Measurements from ENCODE around the gene RABGEF1.
"Not testable (repeated sequence)": the region's sequence is repeated elsewhere in the genome, so short reads cannot be mapped to it uniquely, and the experiment has no call there.

The RABGEF1 gene

GRCh38 chr7:66740302-66740979 is at the start of gene RABGEF1:
Gene RABGEF1 (plus strand): TSS chr7:66740733. CDS start chr7:66771900, 31,167 bp downstream.
- DNase-seq: peak; percentile 68 to 98 (median 93)

- DNase-seq: no peak
Observed at GRCh38 chr7:66693331-66693730, 47.2 kb upstream of the RABGEF1 start.

- no peak for DNase-seq
Observed at GRCh38 chr7:66694286-66694685, 46.2 kb upstream of the RABGEF1 start.

GRCh38 chr7:66695417-66695816 is 45.1 kb upstream of the RABGEF1 start:
- DNase-seq: not testable (repeated sequence)

GRCh38 chr7:66696134-66696533 is 44.4 kb upstream of the RABGEF1 start:
- not testable (repeated sequence) for DNase-seq

- no peak for DNase-seq
Observed at GRCh38 chr7:66696774-66697191, 43.8 kb upstream of the RABGEF1 start.

- DNase-seq: peak in 46 of 56 donors; percentile 11 to 86 (median 60)
Observed at GRCh38 chr7:66697449-66698438, 42.8 kb upstream of the RABGEF1 start.

- no peak for DNase-seq
Observed at GRCh38 chr7:66698652-66699205, 41.8 kb upstream of the RABGEF1 start.

GRCh38 chr7:66699998-66700397 is 40.5 kb upstream of the RABGEF1 start:
- peak in 26 of 56 donors; percentile 10 to 49 (median 23) for DNase-seq

- DNase-seq: no peak
Observed at GRCh38 chr7:66700633-66701131, 39.9 kb upstream of the RABGEF1 start.

GRCh38 chr7:66707825-66708224 is 32.7 kb upstream of the RABGEF1 start:
- DNase-seq: no peak

GRCh38 chr7:66710752-66711151 is 29.8 kb upstream of the RABGEF1 start:
- DNase-seq: not testable (repeated sequence)

GRCh38 chr7:66713687-66714086 is 26.8 kb upstream of the RABGEF1 start:
- DNase-seq: no peak

GRCh38 chr7:66716634-66717033 is 23.9 kb upstream of the RABGEF1 start:
- DNase-seq: not testable (repeated sequence)

- DNase-seq: no peak
Observed at GRCh38 chr7:66720561-66720960, 20.0 kb upstream of the RABGEF1 start.

GRCh38 chr7:66725843-66726242 is 14.7 kb upstream of the RABGEF1 start:
- no peak for DNase-seq

- DNase-seq: no peak
Observed at GRCh38 chr7:66727058-66727457, 13.5 kb upstream of the RABGEF1 start.

- DNase-seq: no peak
Observed at GRCh38 chr7:66728571-66728970, 12.0 kb upstream of the RABGEF1 start.

- no peak for DNase-seq
Observed at GRCh38 chr7:66729274-66729673, 11.3 kb upstream of the RABGEF1 start.

GRCh38 chr7:66731986-66732385 is 8.5 kb upstream of the RABGEF1 start:
- peak in 6 of 56 donors; percentile 7 to 26 (median 16) for DNase-seq

- no peak for DNase-seq
Observed at GRCh38 chr7:66732439-66732838, 8.1 kb upstream of the RABGEF1 start.

GRCh38 chr7:66734006-66734405 is 6.5 kb upstream of the RABGEF1 start:
- no peak for DNase-seq

Measured in amygdala (tissue), 56 donors.